Osteocyte (in vitro differentiated cells): Measurements from ENCODE around the gene ARHGEF38. TPM values are rescaled to one million over a fixed set of nuclear protein-coding genes. Genes with fewer than 3 reads are reported as not detected.

ENCODE experiments used
- DNase-seq: peaks from one replicate; pipeline ENCODE4 v3.0.0; 2021; ENCODE audit warnings: mixed read lengths; ENCODE audit not compliant: unreplicated experiment; ENCODE audit errors: extremely low spot score
- H3K27ac Mint-ChIP-seq: one replicate; pipeline ENCODE4 v1.8.0; 2021; ENCODE audit warnings: mild to moderate bottlenecking, mixed read lengths; ENCODE audit not compliant: unreplicated experiment
- H3K27me3 Mint-ChIP-seq: one replicate; pipeline ENCODE4 v1.8.0; 2021; ENCODE audit warnings: mixed read lengths; ENCODE audit not compliant: unreplicated experiment
- H3K36me3 Mint-ChIP-seq: one replicate; pipeline ENCODE4 v1.8.0; 2021; ENCODE audit warnings: mixed read lengths; ENCODE audit not compliant: unreplicated experiment
- H3K4me1 Mint-ChIP-seq: one replicate; pipeline ENCODE4 v1.8.0; 2021; ENCODE audit warnings: mixed read lengths; ENCODE audit not compliant: unreplicated experiment
- H3K4me3 Mint-ChIP-seq: one replicate; pipeline ENCODE4 v1.8.0; 2021; ENCODE audit warnings: mild to moderate bottlenecking, moderate library complexity, mixed read lengths; ENCODE audit not compliant: unreplicated experiment
- H3K9me3 Mint-ChIP-seq: one replicate; pipeline ENCODE4 v1.8.0; 2021; ENCODE audit warnings: mixed read lengths; ENCODE audit not compliant: unreplicated experiment
- total RNA-seq: library from RNA; stranded (reverse); gene quantifications from 2 replicates; pipeline ENCODE4 v1.2.1, GENCODE V29; 2021
- TF ChIP-seq, protein P1 (sequence below): fragments of 200-600 bp; sonication (generic); IDR thresholded peaks from 2 replicates; pipeline ENCODE4 v1.5.0; 2021; ENCODE audit warnings: antibody characterized with exemption, mild to moderate bottlenecking, moderate library complexity

The ARHGEF38 gene
- total RNA-seq, 1 donor from 2014 or later: not detected

DNA sequence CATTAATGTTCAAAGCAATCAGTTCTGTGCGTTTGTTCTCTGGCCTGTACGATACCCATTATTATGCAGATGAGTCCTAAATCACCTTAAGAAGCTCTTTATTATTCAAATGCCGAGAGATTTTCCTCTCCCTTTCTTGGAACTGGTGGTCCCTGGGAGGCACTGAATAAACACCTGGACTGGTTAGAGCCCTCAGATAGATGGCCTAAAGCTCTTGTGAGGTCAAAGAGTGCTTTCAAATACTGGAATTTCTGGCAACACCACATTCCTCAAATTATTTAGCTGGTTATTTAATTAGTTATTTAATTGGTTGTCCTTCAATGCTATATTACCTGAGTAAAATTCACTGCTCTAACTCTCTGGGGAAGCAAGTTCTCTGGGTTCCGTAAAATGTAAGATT is 3.0 kb downstream of the ARHGEF38 start:
- no peak overlapping the region for H3K4me3 Mint-ChIP-seq
- no peak for DNase-seq
- no peaks in the 10 kb centered on the region for H3K36me3 Mint-ChIP-seq
- no peak overlapping the region for H3K27ac Mint-ChIP-seq
- TF ChIP-seq, protein P1, sequence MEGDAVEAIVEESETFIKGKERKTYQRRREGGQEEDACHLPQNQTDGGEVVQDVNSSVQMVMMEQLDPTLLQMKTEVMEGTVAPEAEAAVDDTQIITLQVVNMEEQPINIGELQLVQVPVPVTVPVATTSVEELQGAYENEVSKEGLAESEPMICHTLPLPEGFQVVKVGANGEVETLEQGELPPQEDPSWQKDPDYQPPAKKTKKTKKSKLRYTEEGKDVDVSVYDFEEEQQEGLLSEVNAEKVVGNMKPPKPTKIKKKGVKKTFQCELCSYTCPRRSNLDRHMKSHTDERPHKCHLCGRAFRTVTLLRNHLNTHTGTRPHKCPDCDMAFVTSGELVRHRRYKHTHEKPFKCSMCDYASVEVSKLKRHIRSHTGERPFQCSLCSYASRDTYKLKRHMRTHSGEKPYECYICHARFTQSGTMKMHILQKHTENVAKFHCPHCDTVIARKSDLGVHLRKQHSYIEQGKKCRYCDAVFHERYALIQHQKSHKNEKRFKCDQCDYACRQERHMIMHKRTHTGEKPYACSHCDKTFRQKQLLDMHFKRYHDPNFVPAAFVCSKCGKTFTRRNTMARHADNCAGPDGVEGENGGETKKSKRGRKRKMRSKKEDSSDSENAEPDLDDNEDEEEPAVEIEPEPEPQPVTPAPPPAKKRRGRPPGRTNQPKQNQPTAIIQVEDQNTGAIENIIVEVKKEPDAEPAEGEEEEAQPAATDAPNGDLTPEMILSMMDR: no peak
- peaks cover 30% of the 10 kb centered on the region for H3K27me3 Mint-ChIP-seq
- peaks cover 11% of the 10 kb centered on the region for H3K4me1 Mint-ChIP-seq
- no peaks in the 10 kb centered on the region for H3K9me3 Mint-ChIP-seq

DNA sequence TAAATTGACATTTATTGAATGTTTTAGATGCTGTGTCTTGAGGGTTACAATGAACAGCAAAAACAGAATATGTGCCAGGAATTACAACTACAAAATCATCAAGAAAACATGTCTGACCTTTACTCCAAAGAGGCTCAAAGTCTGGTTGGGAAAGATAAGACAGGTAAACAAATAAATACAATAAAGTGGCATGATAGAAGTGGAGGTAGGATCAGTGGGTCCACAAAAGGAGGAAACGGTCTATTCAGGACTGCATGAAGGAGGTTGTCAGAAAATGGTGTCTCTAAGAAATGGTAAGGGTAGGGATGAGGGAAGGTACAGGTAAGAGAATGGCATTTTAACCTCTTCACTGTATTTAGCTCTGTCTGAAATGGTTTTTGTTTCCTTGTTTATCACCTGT is 3.8 kb downstream of the ARHGEF38 start:
- TF ChIP-seq, protein P1: no peak
- no peaks in the 10 kb centered on the region for H3K9me3 Mint-ChIP-seq
- H3K4me3 Mint-ChIP-seq: no peak overlapping the region
- DNase-seq: no peak
- peaks cover 30% of the 10 kb centered on the region for H3K27me3 Mint-ChIP-seq
- H3K36me3 Mint-ChIP-seq: no peaks in the 10 kb centered on the region
- H3K27ac Mint-ChIP-seq: no peak overlapping the region
- peaks cover 11% of the 10 kb centered on the region for H3K4me1 Mint-ChIP-seq

DNA sequence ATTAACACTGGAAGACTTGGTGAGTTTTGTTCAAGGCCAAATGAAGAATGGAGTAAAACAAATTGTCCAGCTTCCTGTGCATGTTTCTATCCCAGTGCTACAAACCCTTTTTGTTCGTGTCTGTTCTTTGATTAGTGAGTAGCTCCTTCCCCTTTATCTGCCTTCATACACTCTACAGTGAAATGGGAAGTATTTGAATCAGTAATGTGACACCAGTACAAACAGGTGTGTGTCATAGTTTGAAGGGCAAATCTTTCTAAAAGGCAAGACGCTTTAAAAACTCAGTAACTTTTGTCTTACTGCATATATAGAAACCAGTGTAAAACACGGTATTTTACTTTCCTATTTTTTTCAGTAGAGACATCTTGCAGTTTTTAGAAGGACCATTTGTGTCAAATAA is 5.9 kb downstream of the ARHGEF38 start:
- no peak for DNase-seq
- TF ChIP-seq, protein P1: no peak
- Mint-ChIP-seq H3K4me3 (no peak overlapping the region), H3K9me3 (no peaks in the 10 kb centered on the region), H3K4me1 (no peaks in the 10 kb centered on the region), H3K27ac (no peak overlapping the region), H3K27me3 (peaks cover 39% of the 10 kb centered on the region), H3K36me3 (no peaks in the 10 kb centered on the region)

DNA sequence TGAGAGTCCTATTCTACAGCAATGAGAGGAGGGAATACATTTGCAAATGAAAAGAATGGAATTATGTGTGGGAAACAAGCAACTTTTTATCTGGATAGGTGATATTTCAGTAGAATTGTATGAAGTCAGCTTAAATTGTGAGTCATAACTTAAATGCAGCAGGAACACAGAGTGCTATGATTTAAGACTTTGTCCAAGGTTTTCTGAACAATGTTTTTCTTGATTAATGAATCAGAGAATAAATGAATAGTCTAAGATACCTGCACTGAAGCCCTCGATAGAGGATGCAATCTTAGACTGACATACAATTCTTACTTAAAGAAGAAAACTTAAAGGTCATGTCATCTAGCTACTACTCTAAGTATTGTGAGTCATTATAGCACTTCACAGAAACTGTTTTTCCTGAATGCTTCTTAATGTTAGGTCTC is 8.0 kb downstream of the ARHGEF38 start:
- DNase-seq: no peak
- Mint-ChIP-seq H3K4me1 (no peaks in the 10 kb centered on the region), H3K27ac (no peak overlapping the region)

DNA sequence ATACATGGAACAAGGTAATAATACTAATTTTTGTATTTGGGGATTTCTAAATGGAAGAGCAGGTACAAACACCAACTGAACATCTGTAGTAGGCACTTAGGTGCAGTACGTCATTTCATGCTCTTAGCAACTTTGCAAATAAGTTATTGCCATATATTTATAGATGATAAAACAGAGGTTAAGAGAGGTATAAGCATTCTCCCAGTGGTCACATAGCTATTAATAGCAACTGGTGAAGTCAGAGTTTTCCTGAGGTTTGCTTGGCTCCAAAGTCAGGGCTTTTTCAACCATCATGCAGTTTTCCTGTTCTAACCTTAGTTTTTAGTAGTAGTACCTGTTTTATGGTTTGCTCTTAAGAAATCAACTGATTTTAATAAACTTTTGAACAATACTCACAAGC is 10.9 kb downstream of the ARHGEF38 start:
- Mint-ChIP-seq H3K4me1 (no peaks in the 10 kb centered on the region), H3K9me3 (no peaks in the 10 kb centered on the region), H3K27ac (no peak overlapping the region), H3K36me3 (no peaks in the 10 kb centered on the region), H3K27me3 (peaks cover 34% of the 10 kb centered on the region), H3K4me3 (no peak overlapping the region)
- DNase-seq: no peak
- TF ChIP-seq, protein P1: no peak

More for the DNA sequence above, 8.0 kb downstream of the ARHGEF38 start:
- H3K4me3 Mint-ChIP-seq: no peak overlapping the region
- peaks cover 40% of the 10 kb centered on the region for H3K27me3 Mint-ChIP-seq
- no peaks in the 10 kb centered on the region for H3K36me3 Mint-ChIP-seq
- TF ChIP-seq, protein P1: no peak
- H3K9me3 Mint-ChIP-seq: no peaks in the 10 kb centered on the region
